NCI-H524 (cell line): ENCODE data around the gene LRSAM1.

Experiments used
- DNase-seq, 2 experiments: peaks; one replicate each; lab custom pipeline; 2025; lab: John Stamatoyannopoulos, UW

Gene LRSAM1

GRCh38 chr9:127496974-127497373 lies 45.7 kb downstream of the LRSAM1 start:
- no peak for DNase-seq

- no peak for DNase-seq
Observed at GRCh38 chr9:127497656-127498290, 46.5 kb downstream of the LRSAM1 start.

GRCh38 chr9:127498298-127498697 lies 47.0 kb downstream of the LRSAM1 start:
- DNase-seq = no peak

- peak; percentile 48 to 88 for DNase-seq
Observed at GRCh38 chr9:127500399-127500798, 49.1 kb downstream of the LRSAM1 start.

- no peak for DNase-seq
Observed at GRCh38 chr9:127500862-127501261, 49.6 kb downstream of the LRSAM1 start.

- no peak for DNase-seq
Observed at GRCh38 chr9:127501821-127502343, 50.6 kb downstream of the LRSAM1 start.

- DNase-seq = no peak
Observed at GRCh38 chr9:127502706-127503378, 51.5 kb downstream of the LRSAM1 start.

- no peak for DNase-seq
Observed at GRCh38 chr9:127503379-127503921, 52.1 kb downstream of the LRSAM1 start.

- DNase-seq = peak; percentile 63 to 85
Observed at GRCh38 chr9:127503947-127504886, 52.9 kb downstream of the LRSAM1 start.

- no peak for DNase-seq
Observed at GRCh38 chr9:127504887-127505251, 53.6 kb downstream of the LRSAM1 start.

GRCh38 chr9:127505396-127506116 lies 54.2 kb downstream of the LRSAM1 start:
- DNase-seq = peak in 1 of 2 experiments; percentile 44

- no peak for DNase-seq
Observed at GRCh38 chr9:127506117-127506813, 55.0 kb downstream of the LRSAM1 start.

GRCh38 chr9:127506814-127507750 lies 55.8 kb downstream of the LRSAM1 start:
- no peak for DNase-seq

- DNase-seq = no peak
Observed at GRCh38 chr9:127507751-127508648, 56.7 kb downstream of the LRSAM1 start.

GRCh38 chr9:127508901-127509260 lies 57.6 kb downstream of the LRSAM1 start:
- no peak for DNase-seq

GRCh38 chr9:127509261-127509954 lies 58.1 kb downstream of the LRSAM1 start:
- DNase-seq = no peak

GRCh38 chr9:127509955-127510299 lies 58.6 kb downstream of the LRSAM1 start:
- DNase-seq = no peak

- DNase-seq = no peak
Observed at GRCh38 chr9:127514468-127514867, 63.2 kb downstream of the LRSAM1 start.
